H1 (cell line): ENCODE results near the gene DVL2.
A peak's percentile ranks its signal among the peaks of the same experiment; 100 is the strongest.

ENCODE experiments used
- BCL11A ChIP-seq, 2 experiments: IDR thresholded peaks; one replicate each; pipeline ENCODE4 v1.6.1; 2011; ENCODE audit warnings: low read depth in 2 of 2, low read length in 2 of 2, mild to moderate bottlenecking in 2 of 2
- EP300 ChIP-seq, 2 experiments: IDR thresholded peaks; 1 replicate in 1 of 2; 2 replicates in 1 of 2; pipeline ENCODE4 v1.6.1; 2011 to 2012; ENCODE audit warnings: low read depth in 2 of 2, low read length in 2 of 2, mild to moderate bottlenecking in 2 of 2, borderline replicate concordance in 1 of 2, inconsistent platforms in 1 of 2, moderate library complexity in 1 of 2
- HDAC6 ChIP-seq: IDR thresholded peaks from one replicate; pipeline ENCODE4 v1.7.1; 2012; ENCODE audit warnings: low read depth, mild to moderate bottlenecking, inconsistent platforms, low read length, moderate library complexity
- POLR2A ChIP-seq, 2 experiments: IDR thresholded peaks; 1 replicate in 1 of 2; 2 replicates in 1 of 2; pipeline ENCODE4 v1.6.1; 2011; ENCODE audit warnings: low read depth in 2 of 2, low read length in 2 of 2, mild to moderate bottlenecking in 2 of 2; ENCODE audit errors: control extremely low read depth in 1 of 2
- TF ChIP-seq, protein P1 (sequence below), 3 experiments: IDR thresholded peaks; 1 replicate in 2 of 3; 2 replicates in 1 of 3; pipeline versions ENCODE4 v1.5.1 to v1.6.1; 2011; ENCODE audit warnings: low read length in 3 of 3, mild to moderate bottlenecking in 3 of 3, inconsistent platforms in 2 of 3, low read depth in 1 of 3, moderate library complexity in 1 of 3; ENCODE audit not compliant: insufficient read depth in 1 of 3; ENCODE audit errors: control extremely low read depth in 1 of 3

DNA sequence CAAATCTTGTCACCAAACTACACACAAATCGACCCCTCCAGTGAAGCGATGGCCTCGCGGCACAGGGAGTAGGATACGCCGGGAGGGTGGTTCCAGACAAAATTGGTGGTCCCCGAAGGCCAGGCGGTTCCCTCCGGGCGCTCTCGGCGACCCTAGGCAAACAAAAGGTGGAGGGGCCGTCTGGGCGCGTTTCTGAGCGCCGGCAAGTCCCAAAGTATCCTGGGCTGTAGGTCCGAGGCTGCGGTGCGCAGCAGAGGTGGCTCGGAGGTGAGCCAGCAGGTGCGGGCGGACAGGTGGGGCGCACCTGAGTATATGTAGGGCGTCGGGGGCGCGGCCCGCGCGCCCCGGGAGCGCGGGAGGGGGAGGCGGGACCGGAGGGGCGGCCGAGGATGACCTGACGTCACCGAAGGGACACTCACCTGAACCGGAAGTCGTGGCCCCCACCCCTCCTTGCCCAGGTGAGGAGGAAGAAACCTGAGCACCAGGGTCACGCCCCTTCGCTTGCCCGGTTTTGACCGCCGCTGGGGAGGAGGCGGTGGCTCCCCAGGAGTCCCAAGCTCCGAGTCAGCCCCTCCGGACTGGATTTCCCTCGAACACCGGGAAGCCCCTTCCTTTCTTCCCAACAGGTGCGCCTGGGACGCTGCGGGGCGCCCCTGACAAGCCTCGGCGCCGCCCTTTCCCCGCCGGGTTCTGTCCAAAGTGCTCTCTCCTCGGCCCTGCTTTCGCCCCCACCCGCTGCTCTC lies 28.0 kb upstream of the DVL2 start, which contains the start of gene CLDN7:
- TF ChIP-seq, protein P1, sequence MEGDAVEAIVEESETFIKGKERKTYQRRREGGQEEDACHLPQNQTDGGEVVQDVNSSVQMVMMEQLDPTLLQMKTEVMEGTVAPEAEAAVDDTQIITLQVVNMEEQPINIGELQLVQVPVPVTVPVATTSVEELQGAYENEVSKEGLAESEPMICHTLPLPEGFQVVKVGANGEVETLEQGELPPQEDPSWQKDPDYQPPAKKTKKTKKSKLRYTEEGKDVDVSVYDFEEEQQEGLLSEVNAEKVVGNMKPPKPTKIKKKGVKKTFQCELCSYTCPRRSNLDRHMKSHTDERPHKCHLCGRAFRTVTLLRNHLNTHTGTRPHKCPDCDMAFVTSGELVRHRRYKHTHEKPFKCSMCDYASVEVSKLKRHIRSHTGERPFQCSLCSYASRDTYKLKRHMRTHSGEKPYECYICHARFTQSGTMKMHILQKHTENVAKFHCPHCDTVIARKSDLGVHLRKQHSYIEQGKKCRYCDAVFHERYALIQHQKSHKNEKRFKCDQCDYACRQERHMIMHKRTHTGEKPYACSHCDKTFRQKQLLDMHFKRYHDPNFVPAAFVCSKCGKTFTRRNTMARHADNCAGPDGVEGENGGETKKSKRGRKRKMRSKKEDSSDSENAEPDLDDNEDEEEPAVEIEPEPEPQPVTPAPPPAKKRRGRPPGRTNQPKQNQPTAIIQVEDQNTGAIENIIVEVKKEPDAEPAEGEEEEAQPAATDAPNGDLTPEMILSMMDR (IDR thresholded peaks at IDR 0.05; ENCODE audit: control extremely low read depth in 1 of 3, insufficient read depth in 1 of 3, low read depth in 1 of 3, low read length in 3 of 3): peak in 2 of 3 experiments; percentile 17 to 37; a peak in 2 of 4 replicates
- TF ChIP-seq POLR2A (IDR thresholded peaks at IDR 0.05; ENCODE audit: control extremely low read depth in 1 of 2, low read depth in 2 of 2, low read length in 2 of 2): peak; percentile 98 to 99
- 0 out of 3 replicates have a peak, but pooled peaks of 1 of the 2 experiments have one; percentile 42 for TF ChIP-seq EP300 (IDR thresholded peaks at IDR 0.05; ENCODE audit: borderline replicate concordance in 1 of 2, low read depth in 2 of 2, low read length in 2 of 2)
- no peak for TF ChIP-seq HDAC6
- TF ChIP-seq BCL11A (IDR thresholded peaks at IDR 0.05; ENCODE audit: low read depth in 2 of 2, low read length in 2 of 2): no peak
